DND-41 (cell line): ENCODE data around the gene FOXP1.

Experiments used
- EZH2 ChIP-seq: IDR thresholded peaks from 3 replicates; pipeline ENCODE4 v1.6.1; 2012; ENCODE audit warnings: borderline replicate concordance, low read depth, mild to moderate bottlenecking, moderate library complexity, low read length, inconsistent platforms; ENCODE audit not compliant: severe bottlenecking
- TF ChIP-seq, protein P1 (sequence below): IDR thresholded peaks from 2 replicates; pipeline ENCODE4 v1.5.1; 2012; ENCODE audit warnings: borderline replicate concordance, low read length, moderate library complexity, mild to moderate bottlenecking; ENCODE audit not compliant: poor library complexity, severe bottlenecking; ENCODE audit errors: extremely low read depth

DNA sequence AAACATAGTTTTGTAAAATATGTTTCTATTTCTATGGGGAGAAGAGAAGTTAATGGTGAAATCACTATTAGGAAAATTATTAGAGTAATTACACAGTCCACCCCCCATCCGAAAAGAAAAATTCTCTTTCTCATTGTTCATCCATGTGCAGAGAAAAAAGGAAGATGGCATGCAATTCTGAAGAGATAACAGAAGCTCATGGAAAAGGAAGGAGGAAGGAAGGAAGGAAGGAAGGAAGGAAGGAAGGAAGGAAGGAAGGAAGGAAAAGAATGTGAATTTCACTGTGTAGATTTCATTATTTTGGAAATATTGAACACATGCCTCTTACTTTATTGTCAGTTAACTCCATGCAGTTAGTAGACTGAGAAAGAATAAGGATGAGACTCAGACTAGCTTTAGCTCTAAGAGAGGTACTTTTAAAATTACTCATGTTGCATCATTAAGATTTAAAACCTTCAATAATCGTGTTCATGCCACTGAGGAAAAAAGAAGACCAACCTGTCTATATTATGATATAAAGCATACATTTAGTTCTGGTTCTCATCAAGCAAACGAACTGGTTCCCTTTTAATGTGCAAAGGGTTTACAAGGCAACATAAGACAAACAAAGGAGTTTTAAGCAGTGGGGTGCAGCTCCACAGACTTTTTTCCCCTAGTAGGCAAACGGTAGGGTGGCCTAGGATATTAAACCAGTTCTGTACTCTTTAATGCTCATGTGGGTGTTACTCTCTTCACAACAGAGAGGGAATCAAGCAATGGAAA lies 379.6 kb downstream of the FOXP1 start:
- TF ChIP-seq, protein P1, sequence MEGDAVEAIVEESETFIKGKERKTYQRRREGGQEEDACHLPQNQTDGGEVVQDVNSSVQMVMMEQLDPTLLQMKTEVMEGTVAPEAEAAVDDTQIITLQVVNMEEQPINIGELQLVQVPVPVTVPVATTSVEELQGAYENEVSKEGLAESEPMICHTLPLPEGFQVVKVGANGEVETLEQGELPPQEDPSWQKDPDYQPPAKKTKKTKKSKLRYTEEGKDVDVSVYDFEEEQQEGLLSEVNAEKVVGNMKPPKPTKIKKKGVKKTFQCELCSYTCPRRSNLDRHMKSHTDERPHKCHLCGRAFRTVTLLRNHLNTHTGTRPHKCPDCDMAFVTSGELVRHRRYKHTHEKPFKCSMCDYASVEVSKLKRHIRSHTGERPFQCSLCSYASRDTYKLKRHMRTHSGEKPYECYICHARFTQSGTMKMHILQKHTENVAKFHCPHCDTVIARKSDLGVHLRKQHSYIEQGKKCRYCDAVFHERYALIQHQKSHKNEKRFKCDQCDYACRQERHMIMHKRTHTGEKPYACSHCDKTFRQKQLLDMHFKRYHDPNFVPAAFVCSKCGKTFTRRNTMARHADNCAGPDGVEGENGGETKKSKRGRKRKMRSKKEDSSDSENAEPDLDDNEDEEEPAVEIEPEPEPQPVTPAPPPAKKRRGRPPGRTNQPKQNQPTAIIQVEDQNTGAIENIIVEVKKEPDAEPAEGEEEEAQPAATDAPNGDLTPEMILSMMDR: no peak
- TF ChIP-seq EZH2: no peak
